Stimulated activated CD4-positive, alpha-beta T cell treated with anti-CD3 and anti-CD28 coated beads, Interleukin-1b, Interleukin-23, amount 100 ng/mL, for 4 hours (primary cell): ENCODE measurements around the gene CCDC57.

Experiments
- DNase-seq, 2 donors: peaks; one replicate each; pipeline ENCODE4 v3.0.0-alpha.2; 2020; ENCODE audit warnings: low read depth in 2 of 2

Gene CCDC57

GRCh38 chr17:82092995-82093751 lies 119.5 kb downstream of the CCDC57 start:
- no peak for DNase-seq

- DNase-seq: no peak
These were observed 120.0 kb downstream of the CCDC57 start for GRCh38 chr17:82092628-82092994.

- no peak for DNase-seq
These were observed 120.5 kb downstream of the CCDC57 start for GRCh38 chr17:82092094-82092586.

DNA sequence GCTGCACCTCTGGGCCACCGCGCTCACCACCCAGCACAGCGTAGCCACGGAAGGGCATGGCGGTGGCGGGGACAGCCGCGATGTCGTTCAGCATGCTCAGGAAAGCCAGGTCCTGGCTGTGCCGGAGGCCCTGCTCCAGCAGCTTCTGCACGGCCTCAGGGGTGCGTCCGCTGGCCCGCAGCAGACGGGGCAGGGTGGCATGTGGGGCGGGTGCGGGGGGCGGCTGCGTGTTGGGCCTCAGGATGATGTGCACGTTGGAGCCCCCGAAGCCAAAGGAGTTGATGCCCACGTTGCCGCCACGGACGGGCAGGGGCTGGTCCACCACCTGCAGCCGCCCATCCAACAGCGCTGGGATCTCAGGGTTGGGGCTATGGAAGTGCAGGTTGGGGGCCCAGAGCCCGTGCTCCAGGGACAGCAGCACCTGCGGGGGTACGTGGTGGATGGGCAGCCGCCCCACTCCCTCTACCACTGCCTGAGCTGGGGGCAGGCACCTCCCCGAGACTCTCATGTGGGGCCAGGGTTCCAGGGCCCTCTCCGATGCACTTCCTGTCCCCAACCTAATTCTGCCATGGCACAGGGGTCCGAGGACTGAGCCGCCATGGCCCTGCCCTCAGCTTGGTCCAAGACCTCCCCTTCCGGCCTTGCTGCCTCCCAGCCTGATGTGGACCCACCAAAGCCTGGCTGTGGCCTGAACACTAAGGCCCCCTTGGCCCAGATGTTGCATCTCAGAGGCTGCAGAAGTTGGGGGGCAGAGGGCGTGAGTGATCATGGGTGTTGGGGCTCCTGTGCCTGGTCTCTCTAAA lies 121.2 kb downstream of the CCDC57 start:
- DNase-seq: no peak

- no peak for DNase-seq
These were observed 121.9 kb downstream of the CCDC57 start for GRCh38 chr17:82090549-82091263.

DNA sequence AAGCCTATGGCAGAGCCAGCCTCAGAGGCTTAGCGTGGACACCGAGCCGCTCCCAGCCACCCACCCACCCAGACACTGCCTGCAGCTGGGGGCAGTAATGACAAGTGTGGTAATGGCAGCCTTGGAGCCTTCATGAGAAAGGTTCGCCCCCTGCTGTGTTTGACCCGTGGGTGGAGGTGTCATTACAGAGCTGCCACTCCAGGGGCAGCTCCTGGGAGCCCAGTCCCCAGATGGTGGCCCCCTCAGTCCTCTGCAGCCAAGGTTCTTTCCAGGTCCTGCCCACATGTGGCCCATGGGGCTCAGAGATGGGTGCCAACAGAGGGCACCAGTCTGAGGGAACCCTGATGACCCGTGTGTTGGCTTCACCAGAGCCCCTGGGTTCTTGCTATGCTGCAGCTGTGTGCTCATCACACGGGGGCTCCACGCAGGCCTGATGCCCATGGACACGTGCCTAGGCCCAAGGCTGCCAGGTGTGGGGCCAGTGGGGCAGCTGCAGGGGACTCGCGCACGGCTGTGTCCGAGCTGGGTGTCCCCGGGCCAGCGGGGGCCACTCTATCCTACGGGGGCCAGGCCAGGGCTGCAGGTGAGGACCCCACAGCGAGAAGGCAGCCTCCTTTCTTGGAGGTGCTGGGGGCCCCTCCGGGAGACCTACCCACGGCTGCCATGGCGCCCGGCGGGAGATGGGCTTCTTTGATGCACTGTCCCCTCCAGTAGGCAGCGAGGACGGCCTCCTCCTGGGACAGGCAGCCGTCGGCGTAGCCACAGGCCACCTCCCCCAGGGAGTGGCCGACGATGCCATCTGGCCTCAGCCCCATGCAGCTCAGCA lies 122.7 kb downstream of the CCDC57 start:
- DNase-seq: no peak

GRCh38 chr17:82088838-82089722 lies 123.6 kb downstream of the CCDC57 start:
- DNase-seq: no peak

DNA sequence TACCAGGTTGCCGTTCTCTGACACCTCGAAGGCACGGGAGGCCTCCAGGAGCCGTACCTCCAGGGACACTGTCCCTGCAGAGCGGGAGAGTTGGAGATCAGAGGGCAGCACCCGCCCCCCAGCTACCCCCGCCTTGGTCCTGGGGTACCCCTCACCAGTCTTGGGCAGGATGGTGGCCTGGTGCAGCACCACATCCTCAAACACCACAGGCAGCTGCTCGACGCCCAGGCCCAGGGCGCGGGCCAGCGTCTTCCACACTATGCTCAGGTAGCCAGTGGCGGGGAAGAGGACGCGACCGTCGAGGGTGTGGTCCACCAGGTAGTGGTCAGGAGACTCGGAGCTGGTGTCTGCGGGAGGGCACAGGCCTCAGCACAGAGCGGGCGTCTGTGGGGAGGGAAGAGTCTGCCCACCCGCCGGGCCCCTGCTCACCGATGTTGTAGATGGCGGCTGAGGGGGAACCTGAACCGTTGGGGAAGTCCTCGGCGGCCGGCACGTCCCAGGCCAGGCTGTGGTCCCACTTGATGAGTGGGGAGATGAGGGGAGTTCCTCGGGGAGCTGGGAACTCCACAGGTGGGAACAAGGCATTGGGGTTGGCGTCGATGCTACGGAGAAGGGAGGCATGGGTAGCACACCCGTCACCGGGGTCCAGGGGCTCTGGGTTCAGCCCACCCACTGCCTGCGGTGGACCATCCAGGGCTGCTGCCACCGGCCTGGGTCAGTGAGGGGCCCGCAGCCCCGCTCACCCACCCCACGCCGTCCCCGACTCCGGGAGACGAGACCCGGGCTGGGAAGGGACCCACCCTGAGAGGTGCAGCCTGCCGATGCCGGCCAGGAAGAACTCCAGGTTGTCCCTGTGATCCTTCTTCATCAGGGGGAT lies 124.4 kb downstream of the CCDC57 start:
- no peak for DNase-seq

- no peak for DNase-seq
These were observed 125.4 kb downstream of the CCDC57 start for GRCh38 chr17:82086941-82087906.

DNA sequence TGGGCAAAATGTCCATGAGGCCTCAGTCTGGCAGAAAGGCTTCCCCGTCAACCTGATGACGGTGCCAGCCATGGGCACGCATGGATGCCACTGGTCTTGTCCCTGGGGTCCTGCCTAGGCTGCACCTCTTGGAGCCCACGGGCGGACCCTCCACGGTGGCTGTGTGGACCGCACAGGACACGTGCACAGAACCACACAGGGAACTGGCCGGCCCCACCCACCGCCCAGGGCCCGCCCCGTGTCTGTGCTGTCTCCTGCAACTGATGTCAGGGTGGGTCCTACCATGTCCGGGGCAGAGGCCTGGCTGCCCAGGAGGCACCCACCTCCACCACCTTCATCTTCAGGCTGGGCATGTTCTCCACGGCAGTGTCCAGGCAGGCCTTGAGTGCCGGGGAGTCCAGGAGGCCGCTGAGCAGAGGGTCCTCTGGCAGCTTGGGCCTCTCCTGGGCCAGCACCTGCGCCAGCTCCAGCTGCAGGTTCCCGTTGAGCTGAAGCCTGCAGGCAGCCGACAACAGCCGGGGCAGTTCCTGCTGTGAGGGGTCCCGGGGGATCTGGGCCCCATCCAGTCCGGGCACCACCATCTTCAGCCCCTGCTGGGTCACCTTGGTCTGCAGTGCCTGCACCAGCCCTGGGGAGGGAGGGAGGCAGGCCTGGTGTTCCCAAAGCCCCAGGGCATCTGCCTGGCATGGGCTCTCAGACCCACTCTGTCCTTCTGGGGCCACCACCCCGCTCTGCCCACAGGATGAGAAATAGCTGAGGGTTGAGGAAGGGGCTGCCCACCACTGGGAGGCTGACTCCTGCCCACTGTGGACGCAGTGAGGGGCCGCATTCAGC lies 126.5 kb downstream of the CCDC57 start:
- no peak for DNase-seq

DNA sequence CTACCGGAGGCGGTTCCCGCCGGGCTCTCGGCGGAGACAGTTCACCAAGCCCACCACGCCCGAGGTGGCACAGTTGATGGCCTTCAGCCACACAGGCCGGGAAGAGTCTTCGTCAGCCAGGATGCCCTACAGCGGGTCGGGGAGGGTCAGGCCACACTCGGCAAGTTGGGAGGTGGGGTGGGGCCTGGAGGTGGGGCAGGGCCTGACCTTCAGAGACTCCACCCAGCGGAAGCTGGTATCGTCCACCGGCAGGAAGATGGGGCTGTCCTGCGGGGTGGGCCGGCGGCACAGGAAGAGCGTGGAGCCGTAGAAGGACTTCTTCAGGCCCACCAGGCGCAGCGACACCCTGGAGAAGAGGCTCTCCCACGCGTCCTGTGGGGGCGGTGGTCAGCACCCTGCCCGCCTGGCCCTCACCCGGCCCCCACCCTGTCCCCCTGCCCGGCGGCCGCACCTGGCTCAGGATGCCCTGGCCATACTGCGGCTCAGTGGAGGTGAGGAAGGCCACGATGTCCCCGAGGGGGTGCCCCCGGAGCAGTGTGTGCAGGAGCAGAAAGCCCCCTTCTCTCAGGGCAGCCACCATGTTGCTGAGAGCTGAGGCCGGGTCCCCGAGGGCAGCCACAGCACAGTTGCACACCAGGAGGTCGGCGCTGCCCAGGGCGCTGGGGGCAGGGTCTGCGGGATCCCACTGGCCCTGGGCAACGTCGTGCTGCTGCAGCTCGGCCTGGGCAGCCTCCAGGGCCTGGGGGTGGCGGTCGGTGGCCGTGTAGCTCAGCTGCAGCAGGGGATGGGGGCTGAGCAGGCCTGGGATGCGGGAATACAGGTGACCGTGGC lies 127.4 kb downstream of the CCDC57 start:
- DNase-seq: no peak

DNA sequence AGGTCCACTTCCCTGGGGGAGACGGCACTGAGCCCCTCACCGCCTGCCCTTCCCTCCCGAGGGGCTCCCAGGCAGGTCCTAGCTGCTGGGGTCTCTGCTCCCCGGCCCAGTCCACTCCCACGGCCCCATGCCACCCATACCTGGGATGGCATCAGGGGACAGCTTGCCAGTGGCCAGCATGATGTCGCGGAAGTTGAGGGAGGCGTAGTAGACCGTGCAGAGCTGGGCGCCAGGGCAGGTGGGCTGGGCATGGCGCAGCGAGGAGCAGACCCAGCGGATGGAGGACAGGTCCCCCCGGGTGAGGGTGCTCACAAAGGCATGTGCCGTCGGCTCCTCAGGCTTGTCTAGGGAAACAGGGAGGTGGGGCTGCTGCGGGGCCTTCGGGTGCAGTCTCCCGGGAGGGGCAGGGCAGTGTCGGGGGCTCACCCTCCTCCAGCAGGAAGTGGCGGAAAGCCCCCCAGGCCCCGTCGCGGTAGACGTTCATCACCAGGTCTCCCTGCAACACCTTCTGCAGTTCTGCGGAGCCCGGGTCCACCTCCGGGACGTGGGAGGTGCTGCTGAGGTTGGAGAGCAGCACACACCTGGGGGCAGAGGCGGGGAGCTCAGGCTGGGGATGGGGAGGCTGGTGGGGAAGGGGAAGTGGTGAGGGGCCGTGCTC lies 128.1 kb downstream of the CCDC57 start:
- no peak for DNase-seq

- DNase-seq: no peak
These were observed 128.9 kb downstream of the CCDC57 start for GRCh38 chr17:82083533-82084359.

GRCh38 chr17:82083009-82083408 lies 129.6 kb downstream of the CCDC57 start:
- no peak for DNase-seq

GRCh38 chr17:82082456-82082855 lies 130.2 kb downstream of the CCDC57 start:
- no peak for DNase-seq
